Rectal smooth muscle tissue (tissue), 1 donor: ENCODE data around the gene FRMD4B.

Source experiments
- H3K27ac ChIP-seq: one replicate; pipeline ENCODE4 v1.7.0; 2013; ENCODE audit warnings: low read depth, low read length, inconsistent platforms
- H3K27me3 ChIP-seq: one replicate; pipeline ENCODE4 v1.7.0; 2013; ENCODE audit warnings: low read length; ENCODE audit not compliant: control insufficient read depth, insufficient read depth
- H3K36me3 ChIP-seq: one replicate; pipeline ENCODE4 v1.7.0; 2013; ENCODE audit warnings: low read length; ENCODE audit not compliant: control insufficient read depth, insufficient read depth
- H3K4me1 ChIP-seq: one replicate; pipeline ENCODE4 v1.7.0; 2013; ENCODE audit warnings: low read length; ENCODE audit not compliant: control insufficient read depth, insufficient read depth
- H3K4me3 ChIP-seq: one replicate; pipeline ENCODE4 v1.7.0; 2013; ENCODE audit warnings: low read length
- H3K9ac ChIP-seq: one replicate; pipeline ENCODE4 v1.7.0; 2013; ENCODE audit warnings: low read length

The FRMD4B gene

DNA sequence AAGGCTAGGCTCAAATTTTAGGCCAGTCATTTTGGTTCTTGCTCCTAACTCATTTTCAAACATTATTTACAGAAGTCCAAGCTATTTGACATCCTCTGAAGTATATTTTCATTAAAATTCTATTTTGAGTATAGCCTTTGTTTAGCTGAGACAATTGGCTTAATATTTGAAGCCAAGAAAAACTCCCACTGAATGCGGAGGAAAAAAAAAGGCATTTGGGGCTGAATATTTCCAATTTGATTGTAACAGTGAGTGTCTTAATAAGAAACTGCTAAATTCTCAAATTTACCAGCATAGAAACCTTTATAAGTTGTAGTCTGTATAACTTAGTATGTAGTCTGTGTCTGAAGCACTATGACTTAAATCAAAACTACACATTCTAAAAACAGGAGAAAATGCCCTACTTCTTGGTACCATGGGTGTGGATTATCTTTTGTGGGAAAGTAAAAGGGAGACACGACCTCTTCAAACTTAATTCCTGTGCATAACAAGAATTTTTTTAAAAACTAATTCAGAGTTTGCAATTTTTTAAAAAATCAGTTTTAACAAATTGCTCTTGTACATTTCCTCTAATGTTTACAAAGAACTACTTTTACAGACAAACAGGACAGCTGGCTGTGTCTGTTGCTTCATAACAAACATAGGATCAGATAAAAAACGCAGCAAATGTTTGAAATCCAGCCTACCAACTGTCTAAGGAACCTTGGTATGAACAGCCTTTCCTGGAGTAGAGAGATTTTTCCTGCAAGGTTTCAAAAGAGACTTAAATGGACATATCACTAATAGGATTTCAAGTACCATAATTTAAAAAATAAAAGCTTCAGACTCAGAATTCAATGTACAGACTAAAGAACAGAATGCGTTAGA lies 210.8 kb downstream of the FRMD4B start:
- Histone ChIP-seq H3K36me3 (no peaks in the 10 kb centered on the region), H3K27me3 (no peaks in the 10 kb centered on the region), H3K4me1 (no peaks in the 10 kb centered on the region), H3K27ac (no peak overlapping the region), H3K9ac (no peak overlapping the region), H3K4me3 (no peak overlapping the region)

DNA sequence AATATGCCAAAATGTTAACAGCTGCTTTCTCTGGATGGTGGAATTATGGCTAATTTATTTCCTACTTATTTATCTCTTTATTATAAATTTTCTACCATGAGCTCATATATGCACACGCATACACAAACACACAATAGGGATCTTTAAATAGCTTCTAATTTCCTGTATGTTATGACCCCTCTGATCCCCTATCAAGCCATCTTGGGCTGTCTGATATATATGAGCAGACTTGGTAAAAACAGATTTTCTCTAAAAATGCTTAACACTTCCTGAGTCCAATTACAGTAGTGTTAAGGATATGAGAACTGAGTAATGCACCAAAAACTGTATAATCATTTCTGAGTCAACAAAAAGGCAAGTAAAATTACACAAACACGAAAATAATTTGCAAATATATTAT lies 211.4 kb downstream of the FRMD4B start:
- Histone ChIP-seq H3K9ac (no peak overlapping the region), H3K4me1 (no peaks in the 10 kb centered on the region), H3K36me3 (no peaks in the 10 kb centered on the region), H3K27ac (no peak overlapping the region), H3K4me3 (no peak overlapping the region), H3K27me3 (no peaks in the 10 kb centered on the region)

DNA sequence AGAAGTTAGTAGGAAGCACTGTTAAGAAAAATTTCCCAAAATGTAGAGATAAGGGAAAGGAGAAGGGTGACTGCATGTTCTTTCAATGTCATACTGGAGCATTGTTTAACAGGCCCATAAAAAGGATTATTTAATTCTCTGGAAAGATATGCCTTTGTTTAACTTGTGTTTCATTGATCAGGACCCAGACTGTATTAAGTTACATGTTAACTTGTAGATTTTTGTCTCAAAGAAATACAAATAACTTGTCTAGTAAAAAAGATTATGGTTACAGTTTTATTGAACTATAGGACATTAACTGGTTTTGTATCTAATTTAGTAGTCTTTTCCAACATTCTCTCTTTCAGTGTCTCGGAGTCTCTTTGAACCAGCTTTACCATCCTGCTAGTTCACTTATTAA lies 213.8 kb downstream of the FRMD4B start:
- no peaks in the 10 kb centered on the region for H3K4me1 ChIP-seq
- H3K9ac ChIP-seq, result no peak overlapping the region
- no peaks in the 10 kb centered on the region for H3K36me3 ChIP-seq
- H3K4me3 ChIP-seq, result no peak overlapping the region
- H3K27me3 ChIP-seq, result no peaks in the 10 kb centered on the region
- no peak overlapping the region for H3K27ac ChIP-seq

DNA sequence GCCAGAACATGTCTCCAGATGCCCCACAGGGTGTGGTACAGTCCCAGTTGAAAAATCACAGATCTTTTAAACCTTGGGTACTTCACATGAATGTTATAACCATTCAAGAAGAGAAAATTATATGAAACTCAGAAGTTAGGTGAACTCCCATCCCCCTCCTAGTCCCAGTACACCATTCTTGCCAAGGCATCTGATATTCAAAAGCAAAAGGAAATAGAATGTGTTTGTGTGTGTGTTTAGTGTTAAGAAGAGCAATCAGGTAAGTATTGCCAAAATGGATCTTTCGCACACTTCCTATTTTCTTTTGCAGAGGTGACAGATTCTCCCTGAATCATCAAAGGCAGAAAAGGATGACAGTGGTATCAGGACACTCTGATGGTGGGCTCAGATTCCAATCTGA lies 219.4 kb downstream of the FRMD4B start:
- no peaks in the 10 kb centered on the region for H3K36me3 ChIP-seq
- no peaks in the 10 kb centered on the region for H3K27me3 ChIP-seq
- H3K4me3 ChIP-seq, result no peak overlapping the region
- no peak overlapping the region for H3K9ac ChIP-seq
- H3K4me1 ChIP-seq, result no peaks in the 10 kb centered on the region
- no peak overlapping the region for H3K27ac ChIP-seq

DNA sequence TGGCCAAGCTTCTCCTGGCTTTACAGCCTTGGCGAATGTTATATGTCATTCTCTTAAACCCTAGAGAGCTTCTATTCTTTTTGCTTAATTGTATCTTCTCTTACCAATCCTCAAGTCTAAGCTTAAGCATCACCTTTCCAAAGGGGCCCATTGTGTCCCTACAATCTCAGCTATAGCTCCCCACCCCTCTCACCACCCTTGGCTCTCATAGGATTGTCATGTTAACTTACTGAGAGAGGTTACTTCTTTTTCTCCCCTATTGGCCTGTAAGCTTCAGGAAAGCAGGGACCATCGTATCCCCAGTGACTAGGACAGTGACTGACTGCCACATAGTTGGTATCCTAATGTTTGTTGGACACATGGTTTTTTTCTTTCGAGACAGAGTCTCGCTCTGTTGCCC lies 220.1 kb downstream of the FRMD4B start:
- Histone ChIP-seq H3K36me3 (no peaks in the 10 kb centered on the region), H3K27ac (no peak overlapping the region), H3K27me3 (no peaks in the 10 kb centered on the region), H3K9ac (no peak overlapping the region), H3K4me3 (no peak overlapping the region), H3K4me1 (no peaks in the 10 kb centered on the region)

DNA sequence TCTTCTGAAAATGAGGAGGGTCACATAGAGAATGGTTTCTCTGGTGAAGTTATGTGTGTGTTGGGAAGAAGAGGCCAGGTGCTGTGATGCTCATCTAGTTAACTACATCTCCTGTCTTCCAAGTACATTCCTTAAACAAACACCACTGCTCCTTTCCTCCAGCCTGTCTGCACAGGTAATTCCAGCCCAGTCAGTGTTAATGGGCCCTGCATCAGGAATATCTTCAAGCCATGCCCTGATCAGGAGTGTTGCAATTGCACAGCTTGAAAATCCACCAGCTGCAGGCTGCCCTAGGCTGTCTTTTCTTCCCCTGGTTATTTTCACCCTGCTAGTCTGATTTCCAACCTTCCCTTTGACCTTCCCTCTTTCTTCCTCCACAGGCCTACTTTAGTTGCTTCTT lies 221.6 kb downstream of the FRMD4B start:
- Histone ChIP-seq H3K27ac (no peak overlapping the region), H3K36me3 (no peaks in the 10 kb centered on the region), H3K4me3 (no peak overlapping the region), H3K9ac (no peak overlapping the region), H3K27me3 (no peaks in the 10 kb centered on the region), H3K4me1 (no peaks in the 10 kb centered on the region)

DNA sequence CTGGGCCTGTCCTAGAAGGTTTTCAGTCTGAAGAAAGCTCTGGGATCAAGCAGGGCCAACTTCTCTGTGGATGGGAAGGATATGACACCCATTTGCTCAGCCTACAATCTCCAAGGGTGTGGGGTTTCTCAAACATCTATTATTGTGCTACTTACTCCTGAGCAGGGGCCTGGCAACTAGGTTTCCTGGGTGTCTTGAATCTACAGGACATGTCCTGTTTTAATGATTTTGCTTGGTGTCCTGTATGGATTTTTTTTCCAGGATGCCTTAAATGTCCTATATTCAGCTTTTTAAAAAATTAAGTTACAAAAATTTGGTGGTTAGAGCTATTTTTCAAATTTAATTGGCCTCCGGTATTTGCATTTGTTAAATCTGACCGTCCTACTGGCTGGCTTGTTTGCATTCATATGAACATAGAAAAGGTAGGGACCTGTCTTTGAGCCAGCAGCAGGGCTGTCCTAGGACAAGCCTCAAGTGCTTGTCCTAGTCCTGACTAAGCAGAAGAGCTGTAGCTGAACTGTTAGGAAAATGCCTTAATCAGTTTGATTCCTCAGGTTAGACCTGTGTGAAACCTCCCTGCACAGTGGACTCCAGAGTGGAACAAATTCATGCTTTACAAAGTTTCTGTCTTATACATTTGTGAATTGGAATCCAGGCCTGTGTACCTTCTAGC lies 223.4 kb downstream of the FRMD4B start:
- H3K4me1 ChIP-seq, result no peaks in the 10 kb centered on the region
- H3K27me3 ChIP-seq, result no peaks in the 10 kb centered on the region
- H3K9ac ChIP-seq, result no peak overlapping the region
- H3K27ac ChIP-seq, result no peak overlapping the region
- H3K36me3 ChIP-seq, result no peaks in the 10 kb centered on the region
- H3K4me3 ChIP-seq, result no peak overlapping the region

DNA sequence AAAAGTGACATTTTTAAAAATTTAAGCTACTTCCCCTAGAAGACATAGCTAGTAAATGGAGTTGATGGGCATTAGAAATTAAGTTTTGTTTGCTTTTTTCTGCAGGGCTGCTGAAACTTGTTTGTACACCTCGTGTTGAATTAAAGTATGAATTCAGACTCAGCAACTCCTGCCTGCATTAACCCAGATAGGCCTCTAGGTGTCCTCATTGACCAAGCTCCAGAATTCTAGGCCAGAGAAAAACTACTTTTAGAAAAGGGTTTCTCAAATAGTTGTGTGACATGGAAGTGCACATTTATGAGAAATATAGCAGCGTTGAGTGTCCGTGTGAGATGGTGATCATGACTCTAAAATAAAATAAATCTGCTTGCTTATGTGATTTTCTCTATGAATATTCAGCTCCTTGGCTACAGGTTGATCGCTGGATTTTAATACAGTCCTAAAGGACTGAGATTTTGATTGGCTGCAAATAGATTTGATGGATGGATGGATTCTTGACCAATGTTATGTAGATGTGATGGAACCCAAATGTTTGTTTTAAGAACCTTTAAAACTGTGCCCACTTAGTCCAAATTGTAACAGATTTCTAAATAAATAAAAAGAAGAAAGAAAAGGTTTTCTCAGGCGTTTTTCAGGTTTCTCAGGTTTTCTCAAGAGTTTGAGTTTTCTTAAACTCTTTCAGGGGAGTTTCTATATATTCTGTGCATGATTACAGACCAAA lies 224.1 kb downstream of the FRMD4B start:
- no peaks in the 10 kb centered on the region for H3K27me3 ChIP-seq
- H3K27ac ChIP-seq, result no peak overlapping the region
- H3K36me3 ChIP-seq, result no peaks in the 10 kb centered on the region
- no peak overlapping the region for H3K4me3 ChIP-seq
- no peak overlapping the region for H3K9ac ChIP-seq
- H3K4me1 ChIP-seq, result no peaks in the 10 kb centered on the region

DNA sequence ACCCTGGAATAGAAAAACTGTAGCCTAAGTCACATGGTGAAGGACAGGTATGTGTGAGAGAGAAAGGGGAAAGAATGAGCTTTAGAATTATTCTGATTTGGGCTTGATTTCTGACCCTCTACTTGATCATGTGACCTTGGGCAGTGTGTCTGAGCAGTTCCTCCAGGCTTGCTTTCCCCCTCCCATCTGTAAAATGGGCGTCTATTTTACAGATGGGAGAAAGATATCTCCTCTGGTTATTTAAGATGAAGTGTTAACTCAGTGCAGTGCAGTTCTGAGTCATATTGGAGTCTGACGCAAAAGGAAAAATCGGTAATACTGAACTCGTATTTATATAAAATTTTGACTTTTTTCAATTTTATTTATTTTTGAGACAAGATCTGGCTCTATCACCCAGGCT lies 225.4 kb downstream of the FRMD4B start:
- Histone ChIP-seq H3K36me3 (no peaks in the 10 kb centered on the region), H3K27ac (no peak overlapping the region), H3K27me3 (no peaks in the 10 kb centered on the region), H3K4me3 (no peak overlapping the region), H3K4me1 (no peaks in the 10 kb centered on the region), H3K9ac (no peak overlapping the region)

DNA sequence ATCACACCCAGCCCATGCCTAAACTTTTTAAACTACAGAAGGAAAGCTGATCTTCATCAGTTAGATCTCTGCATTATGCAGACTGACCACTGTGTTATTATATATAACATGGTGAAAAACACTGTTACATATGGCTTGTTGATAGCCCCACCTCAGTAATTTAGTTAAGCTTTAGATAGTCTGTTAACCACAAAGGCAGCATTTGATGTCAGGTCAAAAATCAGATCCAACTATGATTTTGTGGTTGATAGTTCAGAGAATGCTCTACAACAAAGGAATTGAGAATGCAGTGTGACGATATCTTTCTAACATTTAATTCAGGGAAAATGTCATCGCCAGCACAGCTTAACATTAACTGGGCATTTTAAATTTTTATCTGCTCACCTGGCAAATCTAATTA lies 225.8 kb downstream of the FRMD4B start:
- Histone ChIP-seq H3K9ac (no peak overlapping the region), H3K27ac (no peak overlapping the region), H3K4me3 (no peak overlapping the region), H3K36me3 (no peaks in the 10 kb centered on the region), H3K27me3 (no peaks in the 10 kb centered on the region), H3K4me1 (no peaks in the 10 kb centered on the region)

DNA sequence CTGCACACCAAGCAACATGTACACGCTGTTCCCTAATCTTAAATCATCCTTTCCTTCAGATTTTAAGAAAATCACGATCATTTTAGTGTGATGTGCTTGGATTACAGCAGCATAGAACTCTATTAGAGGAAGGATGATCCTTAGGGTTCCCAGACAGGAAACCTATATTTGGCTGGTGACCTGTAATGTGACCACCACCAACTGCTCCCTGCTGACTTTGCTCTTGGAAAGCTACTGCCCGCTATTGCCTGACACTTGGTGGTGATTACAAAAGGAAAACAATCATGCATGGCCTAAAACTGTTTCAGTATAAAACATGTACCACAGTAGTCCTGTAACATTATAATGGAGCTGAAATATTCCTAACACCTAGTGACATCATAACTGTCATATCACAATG lies 236.3 kb downstream of the FRMD4B start:
- H3K9ac ChIP-seq, result no peak overlapping the region
- H3K27ac ChIP-seq, result no peak overlapping the region
- no peaks in the 10 kb centered on the region for H3K4me1 ChIP-seq
- H3K36me3 ChIP-seq, result no peaks in the 10 kb centered on the region
- H3K27me3 ChIP-seq, result no peaks in the 10 kb centered on the region
- no peak overlapping the region for H3K4me3 ChIP-seq

DNA sequence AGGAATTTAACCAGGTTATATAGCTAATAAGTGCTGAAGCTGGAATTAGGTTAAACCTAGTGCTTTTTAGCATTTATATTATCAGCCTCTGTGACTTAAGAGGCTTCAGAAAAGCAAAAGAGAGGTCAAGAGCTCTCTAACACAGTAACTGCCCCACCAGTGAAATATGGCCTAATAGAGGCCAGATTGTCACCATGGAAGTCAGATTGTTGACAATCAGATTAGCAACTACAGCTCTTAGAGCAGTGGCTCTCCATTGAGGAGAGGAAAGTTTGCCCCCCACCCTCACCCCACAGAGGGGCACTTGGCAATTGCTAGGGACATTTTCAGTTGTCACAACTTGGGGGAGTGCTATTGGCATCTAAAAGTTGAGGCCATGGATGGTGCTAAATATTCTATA lies 240.2 kb downstream of the FRMD4B start:
- no peak overlapping the region for H3K27ac ChIP-seq
- H3K9ac ChIP-seq, result no peak overlapping the region
- no peaks in the 10 kb centered on the region for H3K4me1 ChIP-seq
- H3K4me3 ChIP-seq, result no peak overlapping the region
- H3K36me3 ChIP-seq, result no peaks in the 10 kb centered on the region
- no peaks in the 10 kb centered on the region for H3K27me3 ChIP-seq
